OCI-LY7 (cell line): Measurements from ENCODE around the gene IDUA. TPM values are rescaled to one million over a fixed set of nuclear protein-coding genes. Genes with fewer than 3 reads are reported as not detected.

Source experiments
- BruUV-seq: library from RNA; stranded (reverse); fragments of 400-500 nt; replicated peaks from 2 replicates; lab custom pipeline; 2021; lab: Mats Ljungman, UMichigan
- CTCF ChIA-PET: fragments of 300-600 bp; sonication (Branson Sonifier 250); formaldehyde crosslinking; loops from one replicate; lab custom pipeline; 2022; ENCODE audit warnings: antibody characterized with exemption; ENCODE audit not compliant: unreplicated experiment; lab: Charles Lee
- POLR2A ChIA-PET: fragments of 300-600 bp; sonication (Branson Sonifier 250); formaldehyde crosslinking; loops from one replicate; lab custom pipeline; 2022; ENCODE audit warnings: antibody characterized with exemption; lab: Charles Lee
- DNase-seq: peaks from one replicate; pipeline ENCODE4 v3.0.0-alpha.2; 2015; ENCODE audit warnings: low spot score
- H2AFZ ChIP-seq: fragments of 200-600 bp; sonication (generic), shearing (Covaris generic); 2 replicates; pipeline ENCODE4 v1.6.1; 2014; ENCODE audit warnings: mild to moderate bottlenecking, antibody characterized with exemption, low read length, moderate library complexity
- H3K27ac ChIP-seq: fragments of 200-600 bp; sonication (generic); 2 replicates; pipeline ENCODE4 v1.5.1; 2014; ENCODE audit warnings: mixed run types, low read depth, mild to moderate bottlenecking, moderate library complexity, low read length, inconsistent platforms; ENCODE audit not compliant: poor library complexity, severe bottlenecking
- H3K36me3 ChIP-seq: fragments of 200-600 bp; sonication (generic); 2 replicates; pipeline ENCODE4 v1.6.1; 2014; ENCODE audit warnings: mild to moderate bottlenecking, antibody characterized with exemption, low read length, moderate library complexity, mixed read lengths; ENCODE audit not compliant: insufficient read depth
- H3K4me1 ChIP-seq: fragments of 200-600 bp; sonication (generic); 2 replicates; pipeline ENCODE4 v1.5.1; 2014; ENCODE audit warnings: mild to moderate bottlenecking, low read length; ENCODE audit not compliant: insufficient read depth, poor library complexity, severe bottlenecking
- H3K4me2 ChIP-seq: fragments of 200-600 bp; sonication (generic); 2 replicates; pipeline ENCODE4 v1.6.1; 2014; ENCODE audit warnings: mild to moderate bottlenecking, low read length
- H3K4me3 ChIP-seq: fragments of 200-600 bp; sonication (generic); 2 replicates; pipeline ENCODE4 v1.5.1; 2014; ENCODE audit warnings: mild to moderate bottlenecking, low read depth, low read length; ENCODE audit not compliant: poor library complexity, severe bottlenecking
- H3K79me2 ChIP-seq: fragments of 200-600 bp; sonication (generic); 2 replicates; pipeline ENCODE4 v1.6.1; 2016; ENCODE audit warnings: low read depth, mild to moderate bottlenecking, low read length, moderate library complexity, mixed read lengths; ENCODE audit not compliant: insufficient read depth
- H3K9me2 ChIP-seq: fragments of 200-600 bp; sonication (generic); 2 replicates; pipeline ENCODE4 v1.6.1; 2016; ENCODE audit warnings: mild to moderate bottlenecking, low read length, mixed read lengths; ENCODE audit not compliant: insufficient read depth
- H3K9me3 ChIP-seq: fragments of 200-600 bp; sonication (generic); 2 replicates; pipeline ENCODE4 v1.6.1; 2014; ENCODE audit warnings: mild to moderate bottlenecking, mixed run types, low read length, mixed read lengths
- H4K20me1 ChIP-seq: fragments of 200-600 bp; sonication (generic); 2 replicates; pipeline ENCODE4 v1.6.1; 2014; ENCODE audit warnings: mild to moderate bottlenecking, antibody characterized with exemption, low read length, moderate library complexity, mixed read lengths; ENCODE audit not compliant: insufficient read depth
- CTCF ChIP-seq: fragments of 200-600 bp; sonication (generic); conservative IDR thresholded peaks from 2 replicates; pipeline ENCODE4 v1.5.1; 2014; ENCODE audit warnings: mild to moderate bottlenecking, antibody characterized with exemption, low read length, moderate library complexity, mixed read lengths
- EZH2phosphoT487 ChIP-seq: fragments of 200-600 bp; sonication (generic); IDR thresholded peaks from 2 replicates; pipeline ENCODE4 v1.6.1; 2018; ENCODE audit warnings: low read depth, borderline replicate concordance, mild to moderate bottlenecking, mixed run types, antibody characterized with exemption, low read length, moderate library complexity, mixed read lengths
- intact Hi-C: fragments of 100-400 bp; cut with micrococcal nuclease; formaldehyde crosslinking; loops from one replicate; pipeline ENCODE4 v1.10.0; 2022; ENCODE audit not compliant: unreplicated experiment
- total RNA-seq, 2 experiments: library from RNA; depleted of rRNA in 1 of 2; stranded (reverse); fragments of >200 nt in 1 of 2; shearing (Covaris generic) in 1 of 2; gene quantifications; 2 replicates each; pipeline ENCODE4 v1.2.3, GENCODE V29; 2014 to 2022

IDUA gene
- total RNA-seq, 2 experiments from 2014 or later, result 12.3 to 15.7 TPM

- peak overlapping the region; percentile 70 for H3K4me2 ChIP-seq
- no TSS peak for BruUV-seq
- TF ChIP-seq EZH2phosphoT487 (no peak), CTCF (no peak)
- CTCF ChIA-PET, result no interaction called here
- H3K4me3 ChIP-seq, result peak overlapping the region; percentile 59
- DNase-seq, result peak; percentile 28
- intact Hi-C loops, result no loop called here
- H3K4me1 ChIP-seq, result peaks cover 29% of the 10 kb centered on the region
- no peak overlapping the region for H3K27ac ChIP-seq
- H4K20me1 ChIP-seq, result no peaks in the 10 kb centered on the region
- H2AFZ ChIP-seq, result peak overlapping the region; percentile 67; the same call in 1 of the 2 replicates
- H3K9me3 ChIP-seq, result no peaks in the 10 kb centered on the region
- no peaks in the 10 kb centered on the region for H3K36me3 ChIP-seq
- POLR2A ChIA-PET, result no interaction called here
- no peaks in the 10 kb centered on the region for H3K79me2 ChIP-seq
- H3K9me2 ChIP-seq, result no peaks in the 10 kb centered on the region
Measured at GRCh38 chr4:1008840-1009541, 22.1 kb downstream of the IDUA start.

- POLR2A ChIA-PET, result interaction anchor here (0.5 to 0.9 kb wide), 2 partner anchors 74 to 231 kb away, joined by 3 read pairs; no protein-coding TSS in a partner anchor
Measured at GRCh38 chr4:1009542-1010394, 22.9 kb downstream of the IDUA start.

More at GRCh38 chr4:1009542-1010394, 22.9 kb downstream of the IDUA start:
- no peak overlapping the region; the same call in 1 of the 2 replicates for H2AFZ ChIP-seq
- H4K20me1 ChIP-seq, result no peaks in the 10 kb centered on the region
- no peaks in the 10 kb centered on the region for H3K9me2 ChIP-seq
- DNase-seq, result peak; percentile 70
- no peak for TF ChIP-seq EZH2phosphoT487
- TF ChIP-seq CTCF, result no peak
- no peaks in the 10 kb centered on the region for H3K9me3 ChIP-seq
- intact Hi-C loops, result loop anchor here (5.0 to 10.0 kb wide), 2 partner anchors 235 to 338 kb away; partner anchors contain the start of genes CTBP1 and UVSSA
- H3K4me3 ChIP-seq, result peak overlapping the region; percentile 59
- H3K79me2 ChIP-seq, result no peaks in the 10 kb centered on the region
- H3K27ac ChIP-seq, result no peak overlapping the region
- H3K36me3 ChIP-seq, result no peaks in the 10 kb centered on the region
- CTCF ChIA-PET, result no interaction called here
- BruUV-seq, result no TSS peak
- H3K4me2 ChIP-seq, result peak overlapping the region; percentile 70
- peaks cover 29% of the 10 kb centered on the region for H3K4me1 ChIP-seq
